Right lobe of liver (tissue), 4 donors: ENCODE data around the gene QSOX1.

Experiments used
- POLR2A ChIP-seq: fragments of 450-650 bp; IDR thresholded peaks from one replicate; pipeline ENCODE4 v1.6.1; 2017; ENCODE audit warnings: antibody characterized with exemption, mild to moderate bottlenecking
- TF ChIP-seq, protein P1 (sequence below), 4 donors: fragments of 200-600 bp in 3 of 4; fragments of 450-650 bp in 1 of 4; IDR thresholded peaks; one replicate each; pipeline versions ENCODE4 v1.5.1 to v1.8.0; 2016 to 2022; ENCODE audit warnings: antibody characterized with exemption in 4 of 4, mild to moderate bottlenecking in 2 of 4
- donor health status: DM: no; HTN: no; CAD: no.
- donor health status: DM: no; HTN: no; CAD: no.
- donor health status: DM: no; HTN: yes; CAD: no.

DNA sequence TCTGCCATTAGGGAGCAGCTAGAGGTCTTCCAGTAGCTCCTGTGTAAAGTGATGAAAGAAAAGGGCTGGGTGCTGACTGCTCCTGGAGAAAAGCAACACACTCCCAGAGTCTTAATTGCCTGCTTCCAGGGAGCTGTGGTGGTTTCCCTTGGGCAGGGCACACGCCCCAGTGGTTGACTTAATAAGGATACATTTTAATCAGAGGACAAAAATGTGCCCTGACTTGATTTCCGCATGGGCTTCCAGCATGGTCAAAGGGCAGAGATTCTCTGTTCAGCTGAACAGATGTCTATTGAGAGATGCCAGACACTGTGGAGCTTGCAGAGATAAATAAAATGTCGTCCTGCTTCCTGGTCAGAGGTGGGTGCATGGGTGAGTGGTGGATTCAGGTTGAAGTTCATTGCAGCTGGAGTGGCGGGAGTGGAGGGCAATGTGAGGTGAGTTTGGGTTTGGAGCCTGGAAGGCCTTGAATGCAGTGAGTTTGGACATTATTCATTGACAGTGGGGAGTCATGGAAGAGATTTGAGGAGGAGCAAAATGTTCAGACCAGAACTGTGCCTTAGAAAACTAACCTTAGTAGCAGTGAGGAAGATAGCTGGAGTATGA, 16.0 kb downstream of the QSOX1 start:
- TF ChIP-seq, protein P1, sequence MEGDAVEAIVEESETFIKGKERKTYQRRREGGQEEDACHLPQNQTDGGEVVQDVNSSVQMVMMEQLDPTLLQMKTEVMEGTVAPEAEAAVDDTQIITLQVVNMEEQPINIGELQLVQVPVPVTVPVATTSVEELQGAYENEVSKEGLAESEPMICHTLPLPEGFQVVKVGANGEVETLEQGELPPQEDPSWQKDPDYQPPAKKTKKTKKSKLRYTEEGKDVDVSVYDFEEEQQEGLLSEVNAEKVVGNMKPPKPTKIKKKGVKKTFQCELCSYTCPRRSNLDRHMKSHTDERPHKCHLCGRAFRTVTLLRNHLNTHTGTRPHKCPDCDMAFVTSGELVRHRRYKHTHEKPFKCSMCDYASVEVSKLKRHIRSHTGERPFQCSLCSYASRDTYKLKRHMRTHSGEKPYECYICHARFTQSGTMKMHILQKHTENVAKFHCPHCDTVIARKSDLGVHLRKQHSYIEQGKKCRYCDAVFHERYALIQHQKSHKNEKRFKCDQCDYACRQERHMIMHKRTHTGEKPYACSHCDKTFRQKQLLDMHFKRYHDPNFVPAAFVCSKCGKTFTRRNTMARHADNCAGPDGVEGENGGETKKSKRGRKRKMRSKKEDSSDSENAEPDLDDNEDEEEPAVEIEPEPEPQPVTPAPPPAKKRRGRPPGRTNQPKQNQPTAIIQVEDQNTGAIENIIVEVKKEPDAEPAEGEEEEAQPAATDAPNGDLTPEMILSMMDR (IDR thresholded peaks at IDR 0.05) = no peak
- no peak for TF ChIP-seq POLR2A
